ENCODE results near the gene PCDHGA1.

GRCh38 chr5:141479776-141480175 lies 149.5 kb downstream of the PCDHGA1 start:
- TF ChIP-seq CTCF (IDR thresholded peaks at IDR 0.05) (no peak), POLR2A (IDR thresholded peaks at IDR 0.05) (no peak), EP300 (IDR thresholded peaks at IDR 0.05) (no peak), POLR2AphosphoS5 (IDR thresholded peaks at IDR 0.05) (no peak)
